Keratinocyte (primary cell): ENCODE results near the gene HMX3. TPM values are rescaled to one million over a fixed set of nuclear protein-coding genes. Genes with fewer than 3 reads are reported as not detected.

Experiments
- DNase-seq: peaks from one replicate; pipeline ENCODE4 v3.0.0-alpha.2; 2011; ENCODE audit warnings: low read depth, missing footprints, low spot score
- FAIRE-seq: peaks from 2 replicates; lab custom pipeline; 2011; peaks lifted over from hg19 to GRCh38; lab: Jason Lieb, UNC
- H2AFZ ChIP-seq: 2 replicates; pipeline ENCODE4 v1.6.0; 2012; ENCODE audit warnings: low read length, control low read depth, inconsistent platforms; ENCODE audit not compliant: control insufficient read depth
- H3K27ac ChIP-seq: 2 replicates; pipeline ENCODE4 v1.5.1; 2011; ENCODE audit warnings: low read length; ENCODE audit not compliant: control insufficient read depth, insufficient read depth
- H3K27me3 ChIP-seq: 3 replicates; pipeline ENCODE4 v1.6.0; 2011; ENCODE audit warnings: low read length; ENCODE audit not compliant: control insufficient read depth, insufficient read depth; ENCODE audit errors: extremely low read depth
- H3K36me3 ChIP-seq, 2 experiments: 2 replicates in 1 of 2; 3 replicates in 1 of 2; pipeline ENCODE4 v1.5.1; 2011; ENCODE audit warnings: low read length in 2 of 2, mild to moderate bottlenecking in 1 of 2; ENCODE audit not compliant: control insufficient read depth in 2 of 2, insufficient read depth in 2 of 2; ENCODE audit errors: extremely low read depth in 1 of 2
- H3K4me1 ChIP-seq: 3 replicates; pipeline ENCODE4 v1.5.1; 2011; ENCODE audit warnings: low read length; ENCODE audit not compliant: control insufficient read depth, insufficient read depth; ENCODE audit errors: extremely low read depth
- H3K4me2 ChIP-seq: 3 replicates; pipeline ENCODE4 v1.6.0; 2011; ENCODE audit warnings: low read depth, low read length; ENCODE audit not compliant: control insufficient read depth, insufficient read depth; ENCODE audit errors: extremely low read depth
- H3K4me3 ChIP-seq, 3 experiments: fragments of 200-600 bp in 1 of 3; sonication (generic) in 1 of 3; 2 replicates in 2 of 3; 3 replicates in 1 of 3; pipeline ENCODE4 v1.5.1; 2011 to 2016; ENCODE audit warnings: low read length in 3 of 3, mild to moderate bottlenecking in 3 of 3, control low read depth in 2 of 3, inconsistent platforms in 1 of 3, low read depth in 1 of 3, mixed read lengths in 1 of 3, mixed run types in 1 of 3, moderate library complexity in 1 of 3; ENCODE audit not compliant: control insufficient read depth in 2 of 3, insufficient read depth in 2 of 3; ENCODE audit errors: extremely low read depth in 1 of 3
- H3K79me2 ChIP-seq: 2 replicates; pipeline ENCODE4 v1.6.0; 2012; ENCODE audit warnings: low read length; ENCODE audit not compliant: control insufficient read depth, insufficient read depth
- H3K9ac ChIP-seq: 3 replicates; pipeline ENCODE4 v1.6.0; 2011; ENCODE audit warnings: low read length; ENCODE audit not compliant: control insufficient read depth, insufficient read depth; ENCODE audit errors: extremely low read depth
- H3K9me1 ChIP-seq: 3 replicates; pipeline ENCODE4 v1.6.0; 2011; ENCODE audit warnings: low read length; ENCODE audit not compliant: control insufficient read depth, insufficient read depth; ENCODE audit errors: extremely low read depth
- H3K9me3 ChIP-seq: 2 replicates; pipeline ENCODE4 v1.5.1; 2012; ENCODE audit warnings: low read depth, low read length; ENCODE audit not compliant: control insufficient read depth
- H4K20me1 ChIP-seq: 3 replicates; pipeline ENCODE4 v1.6.0; 2011; ENCODE audit warnings: low read length; ENCODE audit not compliant: control insufficient read depth, insufficient read depth; ENCODE audit errors: extremely low read depth
- CTCF ChIP-seq, 3 experiments: IDR thresholded peaks in 1 of 3; conservative IDR thresholded peaks in 1 of 3; optimal IDR thresholded peaks in 1 of 3; 2 replicates in 2 of 3; 3 replicates in 1 of 3; pipeline versions ENCODE3 to v1.5.1; 2011; ENCODE audit warnings: low read length in 3 of 3, mild to moderate bottlenecking in 3 of 3, moderate library complexity in 2 of 3, control low read depth in 1 of 3, inconsistent platforms in 1 of 3; ENCODE audit not compliant: insufficient read depth in 2 of 3; ENCODE audit errors: extremely low read depth in 1 of 3
- EZH2 ChIP-seq: IDR thresholded peaks from one replicate; pipeline ENCODE4 v1.6.1; 2012; ENCODE audit warnings: inconsistent platforms, mild to moderate bottlenecking, low read length, moderate library complexity
- dilution Hi-C: fragments of 300-500 bp; cut with MboI; formaldehyde crosslinking; loops from one replicate; pipeline ENCODE4 v1.7.0; 2020; ENCODE audit warnings: low sequenced_read_pairs; ENCODE audit not compliant: extremely low pct_ligation_motif_present
- polyA plus RNA-seq, 5 experiments: library from polyadenylated mRNA; depleted of rRNA in 3 of 5; stranded (reverse) in 3 of 5; stranded (forward) in 1 of 5; unstranded in 1 of 5; fragments of >200 nt; gene quantifications; 1 replicate in 1 of 5; 2 replicates in 3 of 5; 3 replicates in 1 of 5; pipeline versions ENCODE4 v1.2.1 to v1.2.3, GENCODE V29; 2011 to 2012; ENCODE audit warnings: missing spikeins in 2 of 5, low read depth in 1 of 5, low replicate concordance in 1 of 5

The HMX3 gene
- polyA plus RNA-seq, 1 donor (not counting 4 experiments of a cell fraction or from before 2014, with no cell fraction given), result not detected

- no peak overlapping the region for H3K9ac ChIP-seq
- no peaks in the 10 kb centered on the region for H3K9me1 ChIP-seq
- TF ChIP-seq CTCF (optimal IDR thresholded peaks at IDR 0.05 in 1 of 3, IDR thresholded peaks at IDR 0.05 in 1 of 3, conservative IDR thresholded peaks at IDR 0.05 in 1 of 3; ENCODE audit: extremely low read depth in 1 of 3, insufficient read depth in 2 of 3, low read length in 3 of 3), result no peak
- no peak for TF ChIP-seq EZH2
- no peaks in the 10 kb centered on the region for H3K79me2 ChIP-seq
- no peaks in the 10 kb centered on the region for H3K9me3 ChIP-seq
- peaks cover 5% of the 10 kb centered on the region for H3K4me1 ChIP-seq
- H3K4me2 ChIP-seq, result peak overlapping the region; percentile 76
- no peak overlapping the region for H3K4me3 ChIP-seq
- no peak for FAIRE-seq
- H3K27me3 ChIP-seq, result peaks cover 74% of the 10 kb centered on the region
- no peaks in the 10 kb centered on the region for H4K20me1 ChIP-seq
- no peak overlapping the region for H3K27ac ChIP-seq
- dilution Hi-C loops, result no loop called here
- H3K36me3 ChIP-seq, result no peaks in the 10 kb centered on the region
- H2AFZ ChIP-seq, result no peak overlapping the region
- DNase-seq, result no peak
Observed at GRCh38 chr10:123133541-123134342, 2.0 kb upstream of the HMX3 start.

DNA sequence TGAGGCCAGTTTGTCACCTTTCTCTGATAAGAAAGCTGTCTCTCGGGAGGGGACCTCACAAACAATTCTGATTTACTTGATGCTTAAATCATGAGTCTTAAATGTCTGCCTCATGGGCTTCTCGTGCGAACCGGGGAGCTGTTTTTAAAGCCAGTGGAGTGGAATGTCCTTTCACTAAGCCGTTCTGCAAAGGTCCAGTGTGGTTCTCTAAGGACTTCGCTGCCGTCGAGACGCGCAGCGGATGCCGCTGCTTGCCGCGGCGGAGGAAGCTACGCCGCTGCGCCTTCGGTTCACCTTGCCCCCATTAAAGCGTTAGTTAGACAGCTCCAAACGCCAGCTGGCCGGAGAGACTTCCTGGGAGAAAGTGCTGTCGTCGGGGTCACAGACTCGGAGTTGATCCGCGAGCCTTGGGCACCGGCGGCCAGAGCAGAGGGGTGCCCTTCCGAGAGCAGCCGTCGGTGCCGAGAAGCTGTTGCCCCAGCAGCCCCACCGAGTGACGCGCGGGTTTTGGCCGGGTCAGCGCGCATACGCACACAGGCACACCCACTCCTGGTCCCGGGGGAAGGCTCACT, 1.3 kb upstream of the HMX3 start:
- Histone ChIP-seq H3K27me3 (peaks cover 81% of the 10 kb centered on the region), H3K9ac (no peak overlapping the region), H3K4me2 (no peak overlapping the region), H3K4me3 (no peak overlapping the region), H3K79me2 (no peaks in the 10 kb centered on the region), H3K27ac (no peak overlapping the region), H3K9me3 (no peaks in the 10 kb centered on the region), H3K9me1 (no peaks in the 10 kb centered on the region), H2AFZ (no peak overlapping the region), H3K36me3 (no peaks in the 10 kb centered on the region), H3K4me1 (peaks cover 5% of the 10 kb centered on the region), H4K20me1 (no peaks in the 10 kb centered on the region)
- dilution Hi-C loops, result no loop called here
- DNase-seq, result no peak
- TF ChIP-seq CTCF (optimal IDR thresholded peaks at IDR 0.05 in 1 of 3, IDR thresholded peaks at IDR 0.05 in 1 of 3, conservative IDR thresholded peaks at IDR 0.05 in 1 of 3; ENCODE audit: extremely low read depth in 1 of 3, insufficient read depth in 2 of 3, low read length in 3 of 3) (no peak), EZH2 (peak; percentile 98)
- FAIRE-seq, result no peak
